Thyroid gland (tissue), 4 donors: ENCODE measurements around the gene RSPRY1. TPM values are rescaled to one million over a fixed set of nuclear protein-coding genes. Genes with fewer than 3 reads are reported as not detected.
A peak's percentile ranks its signal among the peaks of the same experiment; 100 is the strongest.

Experiments
- DNase-seq, 2 donors: peaks; one replicate each; pipeline ENCODE4 v3.0.0-alpha.2; 2019
- H3K27ac ChIP-seq, 3 donors: fragments of 200-600 bp; sonication (generic); 1 replicate in 2 of 3; 2 replicates in 1 of 3; pipeline ENCODE4 v1.5.1; 2016 to 2019; ENCODE audit warnings: mild to moderate bottlenecking in 1 of 3, moderate library complexity in 1 of 3
- H3K27me3 ChIP-seq: fragments of 200-600 bp; sonication (generic); one replicate; pipeline ENCODE4 v1.5.1; 2019
- H3K36me3 ChIP-seq, 2 donors: fragments of 200-600 bp; sonication (generic); one replicate each; pipeline ENCODE4 v1.5.1; 2016 to 2019
- H3K4me1 ChIP-seq, 2 donors: fragments of 200-600 bp; sonication (generic); one replicate each; pipeline ENCODE4 v1.5.1; 2017 to 2019
- H3K4me3 ChIP-seq, 3 donors: fragments of 200-600 bp; sonication (generic); replicated peaks in 1 of 3; 1 replicate in 2 of 3; 2 replicates in 1 of 3; pipeline ENCODE4 v1.5.1; 2016; ENCODE audit warnings: mild to moderate bottlenecking in 1 of 3
- H3K9me3 ChIP-seq: fragments of 200-600 bp; sonication (generic); one replicate; pipeline ENCODE4 v1.5.1; 2017
- CTCF ChIP-seq, 6 experiments: fragments of 200-600 bp in 3 of 6; fragments of 450-650 bp in 3 of 6; sonication (generic) in 3 of 6; IDR thresholded peaks; one replicate each; pipeline ENCODE4 v1.5.1; 2016 to 2019; ENCODE audit warnings: antibody characterized with exemption in 6 of 6, mild to moderate bottlenecking in 2 of 6, inconsistent platforms in 1 of 6, moderate library complexity in 1 of 6
- POLR2A ChIP-seq, 2 donors: fragments of 450-650 bp; IDR thresholded peaks; one replicate each; pipeline ENCODE4 v1.6.1; 2017; ENCODE audit warnings: antibody characterized with exemption in 2 of 2, mild to moderate bottlenecking in 2 of 2, moderate library complexity in 1 of 2
- whole genome bisulfite sequencing, 2 donors: methylation state at CpG; one replicate each; pipeline ENCODE4 v1.1.5; 2017; 5-methylcytosine and 5-hydroxymethylcytosine counted together
- intact Hi-C: fragments of 100-400 bp; cut with DNase I; formaldehyde crosslinking; loops from one replicate; pipeline ENCODE4 v1.15.1; 2023
- total RNA-seq, 4 donors: library from RNA; depleted of rRNA; stranded (reverse); fragments of >200 nt; gene quantifications; one replicate each; pipeline ENCODE4 v1.2.3, GENCODE V29; 2016

The RSPRY1 gene
- total RNA-seq, 4 donors from 2014 or later = 42.6 to 59.2 (median 53.9) TPM

DNA sequence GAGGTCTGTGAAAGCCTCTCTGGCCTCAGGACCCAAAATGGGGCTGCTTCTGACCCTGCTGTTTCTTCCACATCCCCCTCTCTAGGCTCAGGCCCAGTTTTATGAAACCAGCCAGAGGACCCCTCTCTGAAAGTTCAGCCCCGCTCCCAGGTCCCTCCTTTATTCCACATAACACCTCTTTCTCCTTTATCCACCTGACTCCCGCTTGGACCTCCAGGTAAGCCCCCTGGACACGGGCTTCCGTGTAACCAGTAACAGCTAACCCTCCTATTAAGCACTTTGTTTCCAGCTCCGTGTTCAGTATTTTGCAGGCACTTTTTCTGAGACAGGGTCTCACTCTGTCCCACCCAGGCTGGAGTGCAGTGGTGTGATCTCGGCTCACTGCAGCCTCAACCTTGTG, 37.6 kb upstream of the RSPRY1 start:
- Histone ChIP-seq H3K27ac (peak overlapping the region in 2 of 3 donors; percentile 10 to 49), H3K9me3 (no peaks in the 10 kb centered on the region), H3K36me3 (peaks cover 4 to 6% of the 10 kb centered on the region in 2 donors), H3K4me3 (no peak overlapping the region), H3K27me3 (no peaks in the 10 kb centered on the region), H3K4me1 (peaks cover 36 to 75% of the 10 kb centered on the region in 2 donors)
- intact Hi-C loops = no loop called here
- TF ChIP-seq POLR2A (IDR thresholded peaks at IDR 0.05) (no peak), CTCF (IDR thresholded peaks at IDR 0.05) (no peak)
- DNase-seq = no peak
- WGBS, 2 donors = 90 to 94% methylated on average over 6 of the region's 6 CpGs

DNA sequence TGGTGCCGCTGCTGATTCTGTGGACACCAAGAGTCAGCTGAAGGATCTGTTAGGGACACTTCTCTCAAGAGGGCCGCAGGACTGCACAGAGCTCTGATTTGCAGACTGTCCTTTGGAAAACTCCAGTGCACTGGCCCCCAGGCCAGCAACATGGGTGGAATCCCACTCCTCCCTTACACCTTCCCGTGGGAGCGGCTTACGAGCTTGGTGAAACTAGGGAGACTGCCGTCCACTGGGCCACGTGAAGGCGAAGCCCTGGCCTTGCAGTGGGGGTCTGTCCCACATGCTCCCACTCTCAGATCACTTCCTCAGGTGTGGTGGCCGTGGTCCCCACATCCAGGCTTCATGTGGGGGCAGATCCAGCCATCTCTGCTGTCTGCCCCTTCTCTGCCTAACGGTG, 36.7 kb upstream of the RSPRY1 start:
- intact Hi-C loops = no loop called here
- WGBS, 2 donors = 72 to 76% methylated on average over 2 to 5 of the region's 10 CpGs
- Histone ChIP-seq H3K36me3 (peaks cover 14% of the 10 kb centered on the region in 2 donors), H3K4me1 (peaks cover 36 to 70% of the 10 kb centered on the region in 2 donors), H3K27me3 (no peaks in the 10 kb centered on the region), H3K9me3 (no peaks in the 10 kb centered on the region), H3K4me3 (no peak overlapping the region), H3K27ac (peak overlapping the region in 2 of 3 donors; percentile 63 to 71)
- no peak for DNase-seq
- TF ChIP-seq CTCF (IDR thresholded peaks at IDR 0.05) (no peak), POLR2A (IDR thresholded peaks at IDR 0.05) (no peak)

- DNase-seq = peak; percentile 63 to 85
- H3K27ac ChIP-seq = peak overlapping the region; percentile 19 to 88 (median 63)
- H3K36me3 ChIP-seq = peaks cover 15 to 17% of the 10 kb centered on the region in 2 donors
- no peak overlapping the region for H3K4me3 ChIP-seq
- no peaks in the 10 kb centered on the region for H3K9me3 ChIP-seq
- intact Hi-C loops = no loop called here
- H3K4me1 ChIP-seq = peaks cover 36 to 67% of the 10 kb centered on the region in 2 donors
- H3K27me3 ChIP-seq = no peaks in the 10 kb centered on the region
- TF ChIP-seq CTCF (IDR thresholded peaks at IDR 0.05) (peak in 3 of 6 experiments; percentile 22 to 25 (median 23)), POLR2A (IDR thresholded peaks at IDR 0.05) (no peak)
- 76 to 77% methylated on average over 9 of the region's 9 CpGs for WGBS, 2 donors
These were observed 35.3 kb upstream of the RSPRY1 start for GRCh38 chr16:57150682-57151330.

DNA sequence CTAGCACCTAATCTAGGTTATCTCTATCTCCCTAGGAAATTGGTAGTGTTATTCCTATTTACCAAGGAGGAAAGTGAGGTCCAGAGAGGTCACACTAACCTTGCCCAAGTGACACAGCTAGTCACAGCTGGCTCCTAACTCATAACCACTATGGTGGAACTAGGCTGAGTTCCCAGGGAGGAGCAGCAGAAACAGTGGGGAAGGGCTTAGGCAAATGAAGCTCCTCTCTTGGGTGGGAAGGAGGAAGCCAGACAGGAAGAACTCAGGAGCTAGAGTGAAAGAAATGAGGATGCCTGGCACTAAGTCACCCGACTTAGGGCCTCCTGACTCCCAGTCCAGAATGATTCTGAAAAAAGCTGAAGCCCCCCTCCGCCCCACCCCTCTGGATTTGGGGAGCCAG, 34.8 kb upstream of the RSPRY1 start:
- Histone ChIP-seq H3K4me3 (no peak overlapping the region), H3K27me3 (no peaks in the 10 kb centered on the region), H3K9me3 (no peaks in the 10 kb centered on the region), H3K36me3 (peaks cover 15 to 17% of the 10 kb centered on the region in 2 donors), H3K4me1 (peaks cover 36 to 63% of the 10 kb centered on the region in 2 donors), H3K27ac (peak overlapping the region; percentile 19 to 88 (median 63))
- 85 to 86% methylated on average over 2 of the region's 2 CpGs for WGBS, 2 donors
- DNase-seq = no peak
- TF ChIP-seq CTCF (IDR thresholded peaks at IDR 0.05) (no peak), POLR2A (IDR thresholded peaks at IDR 0.05) (no peak)
- intact Hi-C loops = no loop called here
